ENCODE data around the gene SCEL. TPM values are rescaled to one million over a fixed set of nuclear protein-coding genes. Genes with fewer than 3 reads are reported as not detected.

SCEL gene
- total RNA-seq, 4 donors from 2014 or later = not detected

- no peak overlapping the region for H3K27ac ChIP-seq
- H3K4me1 ChIP-seq = no peaks in the 10 kb centered on the region
- no peak overlapping the region for H3K4me3 ChIP-seq
- ATAC-seq (no peak), DNase-seq (no peak)
- TF ChIP-seq POLR2A (IDR thresholded peaks at IDR 0.05) (no peak), CTCF (IDR thresholded peaks at IDR 0.05 in 4 of 5, conservative IDR thresholded peaks at IDR 0.05 in 1 of 5) (no peak)
- H3K36me3 ChIP-seq = no peaks in the 10 kb centered on the region
- in situ Hi-C loops (cut with MboI; ENCODE audit: low sequenced_read_pairs in 4 of 4) = loop anchor here in 1 of 4 donors (25.0 kb wide), 1 partner anchor 91 kb away; no protein-coding TSS in a partner anchor
- H3K27me3 ChIP-seq = no peaks in the 10 kb centered on the region
- no peaks in the 10 kb centered on the region for H3K9me3 ChIP-seq
- intact Hi-C loops (cut with DNase I; ENCODE audit: low total_unique reads) = no loop called here
Measured at GRCh38 chr13:77521595-77522367, 13.7 kb upstream of the SCEL start.

DNA sequence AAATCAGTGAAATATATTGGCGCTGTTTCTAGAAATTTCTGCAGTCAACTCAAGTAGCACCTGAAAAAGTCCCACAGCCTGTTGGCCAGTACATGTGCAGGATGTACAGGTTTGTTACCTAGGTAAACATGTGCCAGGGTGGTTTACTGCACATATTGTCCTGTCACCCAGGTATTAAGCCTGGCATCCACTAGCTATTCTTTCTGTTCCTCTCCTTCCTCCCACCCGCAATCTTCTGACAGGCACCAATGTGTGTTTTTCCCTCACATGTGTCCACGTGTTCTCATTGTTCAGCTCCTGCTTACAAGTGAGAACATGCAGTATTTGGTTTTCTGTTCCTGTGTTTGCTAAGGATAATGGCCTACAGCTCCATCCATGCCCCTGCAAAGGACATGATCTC, 13.1 kb upstream of the SCEL start:
- TF ChIP-seq CTCF (IDR thresholded peaks at IDR 0.05 in 4 of 5, conservative IDR thresholded peaks at IDR 0.05 in 1 of 5) = no peak
- TF ChIP-seq POLR2A (IDR thresholded peaks at IDR 0.05) = no peak
- intact Hi-C loops (cut with DNase I; ENCODE audit: low total_unique reads) (no loop called here), in situ Hi-C loops (cut with MboI; ENCODE audit: low sequenced_read_pairs in 4 of 4) (loop anchor here in 1 of 4 donors (25.0 kb wide), 1 partner anchor 90 kb away; no protein-coding TSS in a partner anchor)
- ATAC-seq (no peak), DNase-seq (no peak)
- Histone ChIP-seq H3K4me1 (no peaks in the 10 kb centered on the region), H3K9me3 (no peaks in the 10 kb centered on the region), H3K27me3 (no peaks in the 10 kb centered on the region), H3K4me3 (no peak overlapping the region), H3K27ac (no peak overlapping the region), H3K36me3 (no peaks in the 10 kb centered on the region)

DNA sequence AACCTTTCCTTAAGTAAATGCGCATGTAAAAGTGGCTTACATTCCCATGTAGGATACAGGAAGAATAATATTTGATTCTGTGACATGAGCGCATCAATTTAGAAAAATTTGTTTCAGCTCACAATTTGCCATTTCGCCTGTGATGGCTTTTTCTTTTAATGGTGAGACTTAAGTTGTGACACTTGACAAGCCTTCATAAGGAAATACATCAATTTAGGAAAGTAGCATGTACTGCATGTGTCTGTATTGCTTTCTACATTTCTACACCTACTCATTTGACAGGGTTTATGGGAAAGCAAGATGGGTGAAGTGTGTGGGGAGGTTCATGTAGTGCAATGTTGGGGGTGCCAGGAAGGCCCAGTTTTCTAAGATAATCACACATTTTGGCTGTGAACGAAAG, 12.1 kb upstream of the SCEL start:
- intact Hi-C loops (cut with DNase I; ENCODE audit: low total_unique reads) (no loop called here), in situ Hi-C loops (cut with MboI; ENCODE audit: low sequenced_read_pairs in 4 of 4) (loop anchor here in 1 of 4 donors (25.0 kb wide), 1 partner anchor 89 kb away; no protein-coding TSS in a partner anchor)

GRCh38 chr13:77523834-77524728, 11.4 kb upstream of the SCEL start:
- Histone ChIP-seq H3K36me3 (no peaks in the 10 kb centered on the region), H3K4me1 (no peaks in the 10 kb centered on the region), H3K27me3 (no peaks in the 10 kb centered on the region), H3K4me3 (no peak overlapping the region), H3K27ac (no peak overlapping the region), H3K9me3 (no peaks in the 10 kb centered on the region)
- no peak for DNase-seq
- intact Hi-C loops (cut with DNase I; ENCODE audit: low total_unique reads) = no loop called here
- in situ Hi-C loops (cut with MboI; ENCODE audit: low sequenced_read_pairs in 4 of 4) = loop anchor here in 1 of 4 donors (25.0 kb wide), 1 partner anchor 88 kb away; no protein-coding TSS in a partner anchor
- no peak for ATAC-seq
- TF ChIP-seq POLR2A (IDR thresholded peaks at IDR 0.05) = no peak

More for the DNA sequence above, 12.1 kb upstream of the SCEL start:
- Histone ChIP-seq H3K27me3 (no peaks in the 10 kb centered on the region), H3K4me1 (no peaks in the 10 kb centered on the region), H3K4me3 (no peak overlapping the region), H3K27ac (no peak overlapping the region), H3K36me3 (no peaks in the 10 kb centered on the region), H3K9me3 (no peaks in the 10 kb centered on the region)
- TF ChIP-seq POLR2A (IDR thresholded peaks at IDR 0.05) = no peak
- TF ChIP-seq CTCF (IDR thresholded peaks at IDR 0.05 in 4 of 5, conservative IDR thresholded peaks at IDR 0.05 in 1 of 5) = no peak
- ATAC-seq (no peak), DNase-seq (no peak)

GRCh38 chr13:77528414-77528813, 7.1 kb upstream of the SCEL start:
- H3K27me3 ChIP-seq = no peaks in the 10 kb centered on the region
- H3K4me1 ChIP-seq = no peaks in the 10 kb centered on the region
- intact Hi-C loops (cut with DNase I; ENCODE audit: low total_unique reads) = no loop called here
- no peak for TF ChIP-seq CTCF (IDR thresholded peaks at IDR 0.05 in 4 of 5, conservative IDR thresholded peaks at IDR 0.05 in 1 of 5)
- TF ChIP-seq POLR2A (IDR thresholded peaks at IDR 0.05) = no peak
- H3K27ac ChIP-seq = no peak overlapping the region
- H3K36me3 ChIP-seq = no peaks in the 10 kb centered on the region
- DNase-seq (no peak), ATAC-seq (no peak)
- H3K9me3 ChIP-seq = no peaks in the 10 kb centered on the region
- in situ Hi-C loops (cut with MboI; ENCODE audit: low sequenced_read_pairs in 4 of 4) = no loop called here
- no peak overlapping the region for H3K4me3 ChIP-seq

All from gastrocnemius medialis (tissue), 4 donors.